HEK293T (cell line): ENCODE data around the gene DPEP2NB.

Experiments
- CTCF ChIA-PET: fragments of 350-600 bp; formaldehyde crosslinking; extraction: SDS; loops from one replicate; lab custom pipeline; 2021; ENCODE audit warnings: antibody characterized with exemption, inconsistent platforms; lab: Yijun Ruan, JAX
- POLR2A ChIA-PET: fragments of 350-600 bp; formaldehyde crosslinking; extraction: SDS; loops from one replicate; lab custom pipeline; 2020; ENCODE audit warnings: antibody characterized with exemption, inconsistent platforms; lab: Yijun Ruan, JAX
- DNase-seq: peaks from one replicate; pipeline ENCODE4 v3.0.0; 2012; ENCODE audit warnings: mixed read lengths; ENCODE audit errors: extremely low spot score
- ARNT ChIP-seq: fragments of 450-650 bp; IDR thresholded peaks from 2 replicates; pipeline ENCODE4 v1.6.1; 2017; ENCODE audit warnings: mild to moderate bottlenecking
- BHLHE40 ChIP-seq: fragments of 450-650 bp; IDR thresholded peaks from 2 replicates; pipeline ENCODE4 v1.6.1; 2016; ENCODE audit warnings: mild to moderate bottlenecking, moderate library complexity, borderline replicate concordance
- CTBP1 ChIP-seq: fragments of 450-650 bp; IDR thresholded peaks from 2 replicates; pipeline ENCODE4 v1.6.1; 2016; ENCODE audit warnings: borderline replicate concordance
- ELF4 ChIP-seq: fragments of 450-650 bp; IDR thresholded peaks from 2 replicates; pipeline ENCODE4 v1.6.1; 2017; ENCODE audit warnings: antibody characterized with exemption
- FOXA1 ChIP-seq: fragments of 450-650 bp; IDR thresholded peaks from 2 replicates; pipeline ENCODE4 v1.6.1; 2016; ENCODE audit warnings: mild to moderate bottlenecking
- FOXK2 ChIP-seq: fragments of 450-650 bp; IDR thresholded peaks from 2 replicates; pipeline ENCODE4 v1.6.1; 2016; ENCODE audit warnings: mild to moderate bottlenecking
- FOXM1 ChIP-seq: fragments of 450-650 bp; IDR thresholded peaks from 2 replicates; pipeline ENCODE4 v1.6.1; 2017; ENCODE audit warnings: mild to moderate bottlenecking, borderline replicate concordance
- HDGF ChIP-seq: fragments of 450-650 bp; IDR thresholded peaks from 2 replicates; pipeline ENCODE4 v1.6.1; 2017; ENCODE audit warnings: antibody characterized with exemption, borderline replicate concordance
- L3MBTL2 ChIP-seq: fragments of 450-650 bp; conservative IDR thresholded peaks from 2 replicates; pipeline ENCODE4 v1.6.1; 2016; ENCODE audit warnings: mild to moderate bottlenecking
- LEF1 ChIP-seq: fragments of 450-650 bp; IDR thresholded peaks from 2 replicates; pipeline ENCODE4 v1.6.1; 2017; ENCODE audit warnings: mild to moderate bottlenecking, borderline replicate concordance
- NFRKB ChIP-seq: fragments of 450-650 bp; IDR thresholded peaks from 2 replicates; pipeline ENCODE4 v1.6.1; 2016; ENCODE audit warnings: mild to moderate bottlenecking, moderate library complexity
- SP1 ChIP-seq: fragments of 450-650 bp; IDR thresholded peaks from 2 replicates; pipeline ENCODE4 v1.6.1; 2017
- SUZ12 ChIP-seq: fragments of 450-650 bp; IDR thresholded peaks from 2 replicates; pipeline ENCODE4 v1.6.1; 2016; ENCODE audit warnings: mild to moderate bottlenecking
- TARDBP ChIP-seq: fragments of 450-650 bp; IDR thresholded peaks from 2 replicates; pipeline ENCODE4 v1.6.1; 2016
- ZNF384 ChIP-seq: fragments of 450-650 bp; IDR thresholded peaks from 2 replicates; pipeline ENCODE4 v1.6.1; 2016
- TF ChIP-seq, protein P1 (sequence below): fragments of 450-650 bp; IDR thresholded peaks from 2 replicates; pipeline ENCODE4 v1.6.1; 2016

DPEP2NB gene

GRCh38 chr16:68049449-68049848 lies 33.7 kb upstream of the DPEP2NB start:
- no peak for TF ChIP-seq TARDBP
- TF ChIP-seq HDGF: no peak
- TF ChIP-seq CTBP1: no peak
- no peak for TF ChIP-seq L3MBTL2
- no peak for TF ChIP-seq FOXA1
- no peak for TF ChIP-seq BHLHE40
- TF ChIP-seq LEF1: no peak
- TF ChIP-seq, protein P1, sequence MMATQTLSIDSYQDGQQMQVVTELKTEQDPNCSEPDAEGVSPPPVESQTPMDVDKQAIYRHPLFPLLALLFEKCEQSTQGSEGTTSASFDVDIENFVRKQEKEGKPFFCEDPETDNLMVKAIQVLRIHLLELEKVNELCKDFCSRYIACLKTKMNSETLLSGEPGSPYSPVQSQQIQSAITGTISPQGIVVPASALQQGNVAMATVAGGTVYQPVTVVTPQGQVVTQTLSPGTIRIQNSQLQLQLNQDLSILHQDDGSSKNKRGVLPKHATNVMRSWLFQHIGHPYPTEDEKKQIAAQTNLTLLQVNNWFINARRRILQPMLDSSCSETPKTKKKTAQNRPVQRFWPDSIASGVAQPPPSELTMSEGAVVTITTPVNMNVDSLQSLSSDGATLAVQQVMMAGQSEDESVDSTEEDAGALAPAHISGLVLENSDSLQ: no peak
- DNase-seq: no peak
- CTCF ChIA-PET: interaction anchor here (0.6 kb wide), 1 partner anchor 14 kb away, joined by 3 read pairs; no protein-coding TSS in a partner anchor
- POLR2A ChIA-PET: no interaction called here

GRCh38 chr16:68047987-68048386 lies 32.3 kb upstream of the DPEP2NB start:
- ChIA-PET CTCF (no interaction called here), POLR2A (no interaction called here)
- TF ChIP-seq NFRKB: no peak
- no peak for TF ChIP-seq TARDBP
- TF ChIP-seq FOXA1: no peak
- TF ChIP-seq FOXM1: no peak
- TF ChIP-seq ELF4: no peak
- TF ChIP-seq ZNF384: no peak
- no peak for TF ChIP-seq FOXK2
- TF ChIP-seq HDGF: no peak
- TF ChIP-seq SUZ12: no peak
- no peak for TF ChIP-seq SP1
- TF ChIP-seq, protein P1: no peak
- TF ChIP-seq L3MBTL2: no peak
- TF ChIP-seq BHLHE40: no peak
- no peak for TF ChIP-seq LEF1
- no peak for TF ChIP-seq CTBP1
- TF ChIP-seq ARNT: no peak
- DNase-seq: no peak

DNA sequence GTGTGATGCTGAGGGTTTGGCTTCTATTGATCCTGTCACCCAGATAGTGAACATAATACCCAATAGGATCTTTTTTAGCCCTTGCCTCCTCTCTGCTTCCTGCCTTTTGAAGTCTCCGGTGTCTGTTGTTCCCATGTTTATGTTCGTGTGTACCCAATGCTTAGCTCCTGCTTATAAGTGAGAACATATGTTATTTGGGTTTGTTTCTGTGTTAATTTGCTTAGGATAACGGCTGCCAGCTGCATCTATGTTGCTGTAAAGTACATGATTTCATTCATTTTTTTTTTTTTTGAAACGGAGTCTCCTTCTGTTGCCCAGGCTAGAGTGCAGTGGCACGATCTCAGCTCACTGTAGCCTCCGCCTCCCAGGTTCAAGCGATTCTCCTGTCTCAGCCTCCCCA lies 30.4 kb upstream of the DPEP2NB start:
- POLR2A ChIA-PET: no interaction called here
- DNase-seq: no peak
- CTCF ChIA-PET: interaction anchor here (0.6 to 0.7 kb wide), 2 partner anchors 16 to 24 kb away, joined by 6 to 7 read pairs; no protein-coding TSS in a partner anchor
- no peak for TF ChIP-seq SP1

DNA sequence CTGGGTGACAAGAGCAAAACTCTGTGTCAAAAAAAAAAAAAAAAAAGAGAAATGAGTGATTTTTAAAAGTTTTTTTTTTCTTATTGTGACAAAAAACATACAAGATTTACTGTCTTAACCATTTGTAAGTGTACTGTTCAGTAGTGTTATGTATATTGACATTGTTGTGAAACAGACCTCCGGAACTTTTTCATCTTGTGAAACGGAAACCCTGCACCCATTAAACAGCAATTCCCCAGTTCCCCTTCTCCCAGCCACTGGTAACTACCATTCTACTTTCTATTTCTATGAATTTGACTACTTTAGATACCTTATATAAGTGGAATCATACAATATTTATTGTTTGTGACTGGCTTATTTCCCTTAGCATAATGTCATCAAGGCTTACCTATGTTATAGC lies 26.1 kb upstream of the DPEP2NB start:
- ChIA-PET CTCF (interaction anchor here (1.9 kb wide), 1 partner anchor 20 kb away, joined by 7 read pairs; the partner anchor contains the start of genes DDX28 and DUS2), POLR2A (interaction anchor here (1.1 kb wide), 1 partner anchor 106 kb away, joined by 4 read pairs; no protein-coding TSS in a partner anchor)
- no peak for DNase-seq
- TF ChIP-seq ARNT (no peak), SP1 (no peak), HDGF (no peak), LEF1 (no peak), ZNF384 (no peak), SUZ12 (no peak), ELF4 (no peak), TARDBP (no peak), FOXM1 (no peak), FOXA1 (no peak), FOXK2 (no peak)
- TF ChIP-seq, protein P1: no peak

DNA sequence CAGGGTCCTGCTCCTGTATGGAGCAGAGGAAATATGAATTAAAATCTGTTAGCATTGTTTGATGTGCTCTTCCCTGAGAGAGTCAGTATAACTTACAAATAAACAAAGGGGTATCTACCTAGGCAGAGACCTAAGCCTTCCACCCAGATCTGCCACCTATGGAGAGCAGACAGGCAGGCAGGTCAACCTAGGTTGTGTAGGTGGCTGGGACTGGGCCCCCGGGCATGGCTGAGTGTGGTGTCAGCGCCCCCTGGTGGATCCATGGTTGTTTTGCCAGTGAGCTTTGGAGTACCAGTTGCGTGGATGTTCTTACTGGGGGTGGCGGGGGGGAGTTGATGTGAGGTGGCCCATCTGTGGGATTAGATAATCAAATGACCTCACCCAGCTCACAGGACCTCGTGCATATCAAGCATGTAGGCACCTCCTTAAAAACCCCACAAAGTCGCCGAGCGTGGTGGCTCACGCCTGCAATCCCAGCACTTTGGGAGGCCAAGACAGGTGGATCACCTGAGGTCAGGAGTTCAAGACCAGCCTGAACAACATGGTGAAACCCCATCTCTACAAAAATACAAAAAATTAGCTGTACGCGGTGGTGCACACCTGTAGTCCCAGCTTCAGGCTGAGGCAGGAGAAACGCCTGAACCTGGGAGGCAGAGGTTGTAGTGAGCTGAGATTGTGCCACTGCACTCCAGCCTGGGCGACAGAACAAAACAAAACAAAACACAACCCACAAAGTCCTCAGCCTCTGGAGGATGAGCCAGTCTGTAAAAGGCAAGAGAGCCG lies 25.0 kb upstream of the DPEP2NB start:
- peak; percentile 83 for DNase-seq
- TF ChIP-seq LEF1 (no peak), ELF4 (no peak), SP1 (no peak), BHLHE40 (no peak), FOXK2 (no peak), FOXM1 (no peak), L3MBTL2 (no peak), SUZ12 (no peak), NFRKB (no peak), TARDBP (no peak), ARNT (no peak), CTBP1 (no peak), FOXA1 (no peak), HDGF (no peak), ZNF384 (no peak)
- TF ChIP-seq, protein P1: no peak
- CTCF ChIA-PET: interaction anchor here (0.6 to 1.9 kb wide), 11 partner anchors 11 to 368 kb away, joined by 3 to 7 read pairs (median 4); partner anchors contain the start of genes DDX28 and DUS2
- POLR2A ChIA-PET: interaction anchor here (1.4 to 1.5 kb wide), 2 partner anchors 18 to 52 kb away, joined by 4 to 6 read pairs; partner anchors contain the start of genes DDX28 and DUS2
